Hepatocyte (in vitro differentiated cells): Measurements from ENCODE around the gene PZP. TPM values are rescaled to one million over a fixed set of nuclear protein-coding genes. Genes with fewer than 3 reads are reported as not detected.

ENCODE experiments used
- DNase-seq: peaks from one replicate; pipeline ENCODE4 v3.0.0-alpha.2; 2016; ENCODE audit warnings: low spot score
- H2AFZ ChIP-seq: fragments of 200-600 bp; sonication (generic); 2 replicates; pipeline ENCODE4 v1.6.0; 2016; ENCODE audit warnings: antibody characterized with exemption, mild to moderate bottlenecking
- H3K27ac ChIP-seq: fragments of 200-600 bp; sonication (generic); 2 replicates; pipeline ENCODE4 v1.5.1; 2016; ENCODE audit warnings: mild to moderate bottlenecking
- H3K27me3 ChIP-seq: fragments of 200-600 bp; sonication (generic); 2 replicates; pipeline ENCODE4 v1.6.1; 2016
- H3K36me3 ChIP-seq: fragments of 200-600 bp; sonication (generic); replicated peaks from 2 replicates; pipeline ENCODE4 v1.5.1; 2016; ENCODE audit warnings: low read depth; ENCODE audit not compliant: insufficient read depth
- H3K4me1 ChIP-seq: fragments of 200-600 bp; sonication (generic); 2 replicates; pipeline ENCODE4 v1.5.1; 2016; ENCODE audit warnings: mild to moderate bottlenecking, moderate library complexity; ENCODE audit not compliant: insufficient read depth
- H3K4me2 ChIP-seq: fragments of 200-600 bp; sonication (generic); 2 replicates; pipeline ENCODE4 v1.6.0; 2016
- H3K4me3 ChIP-seq: fragments of 200-600 bp; sonication (generic); 2 replicates; pipeline ENCODE4 v1.5.1; 2016; ENCODE audit warnings: mild to moderate bottlenecking
- H3K79me2 ChIP-seq: fragments of 200-600 bp; sonication (generic); 2 replicates; pipeline ENCODE4 v1.6.0; 2017; ENCODE audit warnings: mild to moderate bottlenecking
- H3K9me2 ChIP-seq: fragments of 200-600 bp; sonication (generic); replicated peaks from 2 replicates; pipeline ENCODE4 v1.6.0; 2017; ENCODE audit warnings: mild to moderate bottlenecking; ENCODE audit not compliant: insufficient read depth
- H3K9me3 ChIP-seq: fragments of 200-600 bp; sonication (generic); 2 replicates; pipeline ENCODE4 v1.5.1; 2016; ENCODE audit warnings: low read depth, mild to moderate bottlenecking
- H4K20me1 ChIP-seq: fragments of 200-600 bp; sonication (generic); 2 replicates; pipeline ENCODE4 v1.6.0; 2016; ENCODE audit warnings: mild to moderate bottlenecking; ENCODE audit not compliant: insufficient read depth, poor library complexity, severe bottlenecking
- CTCF ChIP-seq: fragments of 200-600 bp; sonication (generic); IDR thresholded peaks from 2 replicates; pipeline ENCODE4 v1.5.1; 2016; ENCODE audit warnings: antibody characterized with exemption, mild to moderate bottlenecking; ENCODE audit not compliant: poor library complexity
- EZH2 ChIP-seq: fragments of 200-600 bp; sonication (generic); IDR thresholded peaks from 2 replicates; pipeline ENCODE4 v1.6.1; 2016; ENCODE audit warnings: antibody characterized with exemption, mild to moderate bottlenecking, borderline replicate concordance
- EZH2phosphoT487 ChIP-seq: fragments of 200-600 bp; sonication (generic); IDR thresholded peaks from one replicate; pipeline ENCODE4 v1.6.1; 2018; ENCODE audit warnings: antibody characterized with exemption, mild to moderate bottlenecking, low read depth, moderate library complexity; ENCODE audit not compliant: unreplicated experiment, severe bottlenecking
- WGBS: methylation state at CpG from one replicate; pipeline ENCODE4 v1.1.6; 2016; ENCODE audit warnings: low lambda C conversion rate; ENCODE audit errors: missing lambda C conversion rate; 5-methylcytosine and 5-hydroxymethylcytosine counted together
- polyA plus RNA-seq: library from polyadenylated mRNA; unstranded; fragments of >200 nt; fragmentation: Nextera tagmentation; extraction: Ambion mirVana; gene quantifications from 2 replicates; pipeline ENCODE4 v1.2.1, GENCODE V29; 2016
- total RNA-seq: library from RNA; depleted of rRNA; stranded (reverse); fragments of >200 nt; gene quantifications from 2 replicates; pipeline ENCODE4 v1.2.3, GENCODE V29; 2014

Gene PZP
- total and polyA plus RNA-seq, 2 experiments from 2014 or later, result 0.10 to 0.45 TPM

GRCh38 chr12:9113296-9113986 lies 94.8 kb downstream of the PZP start:
- Histone ChIP-seq H3K9me3 (no peaks in the 10 kb centered on the region), H3K4me1 (no peaks in the 10 kb centered on the region), H3K27ac (no peak overlapping the region), H3K4me3 (no peak overlapping the region), H3K27me3 (no peaks in the 10 kb centered on the region), H4K20me1 (no peaks in the 10 kb centered on the region), H3K9me2 (no peaks in the 10 kb centered on the region), H3K4me2 (peak overlapping the region; percentile 35), H2AFZ (no peak overlapping the region), H3K79me2 (no peaks in the 10 kb centered on the region), H3K36me3 (no peaks in the 10 kb centered on the region)
- no peak for DNase-seq
- WGBS, result 83% methylated on average over 7 of the region's 7 CpGs
- TF ChIP-seq CTCF (no peak), EZH2phosphoT487 (no peak), EZH2 (no peak)

GRCh38 chr12:9112076-9112853 lies 95.9 kb downstream of the PZP start:
- DNase-seq, result no peak
- no peak overlapping the region for H3K4me3 ChIP-seq
- no peak for TF ChIP-seq EZH2
- no peak for TF ChIP-seq CTCF
- TF ChIP-seq EZH2phosphoT487, result no peak
- H3K79me2 ChIP-seq, result no peaks in the 10 kb centered on the region
- no peak overlapping the region for H3K27ac ChIP-seq
- no peaks in the 10 kb centered on the region for H3K9me3 ChIP-seq
- H2AFZ ChIP-seq, result no peak overlapping the region
- no peak overlapping the region for H3K4me2 ChIP-seq
- H3K9me2 ChIP-seq, result no peaks in the 10 kb centered on the region
- H3K27me3 ChIP-seq, result no peaks in the 10 kb centered on the region
- H3K4me1 ChIP-seq, result no peaks in the 10 kb centered on the region
- H4K20me1 ChIP-seq, result no peaks in the 10 kb centered on the region
- H3K36me3 ChIP-seq, result no peaks in the 10 kb centered on the region
- WGBS, result 92% methylated on average over 6 of the region's 6 CpGs

GRCh38 chr12:9111525-9111924 lies 96.7 kb downstream of the PZP start:
- Histone ChIP-seq H3K36me3 (no peaks in the 10 kb centered on the region), H3K27ac (no peak overlapping the region), H3K4me1 (no peaks in the 10 kb centered on the region), H3K9me2 (no peaks in the 10 kb centered on the region), H3K27me3 (no peaks in the 10 kb centered on the region), H2AFZ (no peak overlapping the region), H3K79me2 (no peaks in the 10 kb centered on the region), H3K4me2 (no peak overlapping the region), H3K4me3 (no peak overlapping the region), H4K20me1 (no peaks in the 10 kb centered on the region), H3K9me3 (no peaks in the 10 kb centered on the region)
- TF ChIP-seq CTCF, result no peak
- no peak for TF ChIP-seq EZH2phosphoT487
- no peak for TF ChIP-seq EZH2
- WGBS, result 87% methylated on average over 1 of the region's 1 CpG
- no peak for DNase-seq
